Tracheal epithelial cell (primary cell): ENCODE data around the gene BMP2K. TPM values are rescaled to one million over a fixed set of nuclear protein-coding genes. Genes with fewer than 3 reads are reported as not detected.

Source experiments
- total RNA-seq: library from RNA; depleted of rRNA; stranded (reverse); fragments of >200 nt; gene quantifications from 2 replicates; pipeline ENCODE4 v1.2.1, GENCODE V29; 2014

Gene BMP2K
- 37.7 and 48.4 TPM in 2 replicates for total RNA-seq

GRCh38 chr4:78776079-78776728, at the start of gene BMP2K:
Gene BMP2K, plus strand, starts transcription at chr4:78776350. Its CDS starts 194 bp downstream, at chr4:78776544.

GRCh38 chr4:78938868-78939666, 162.9 kb downstream of the BMP2K start, which contains the start of gene PAQR3:
Gene PAQR3, minus strand, starts transcription at chr4:78939438. Its CDS starts 214 bp downstream, at chr4:78939224.

Other genes with a start within 250 kb of the BMP2K start
- 321 and 503 TPM in 2 replicates for gene ANXA3, start 224.6 kb upstream of the BMP2K start, total RNA-seq
- gene PAQR3, start 163.1 kb downstream of the BMP2K start, total RNA-seq: 15.2 and 17.9 TPM in 2 replicates